Thoracic aorta (tissue), 2 donors: ENCODE data around the gene CFAP65. TPM values are rescaled to one million over a fixed set of nuclear protein-coding genes. Genes with fewer than 3 reads are reported as not detected.

ENCODE experiments used
- ATAC-seq: fragments of 150-250 bp; one replicate; pipeline ENCODE4 v1.8.0; 2017; ENCODE audit warnings: low read depth; ENCODE audit not compliant: insufficient number of reproducible peaks, low FRiP score
- DNase-seq: peaks from one replicate; pipeline ENCODE4 v3.0.0-alpha.2; 2020; ENCODE audit warnings: low spot score
- H3K27ac ChIP-seq, 2 donors: fragments of 200-600 bp; sonication (generic); 1 replicate in 1 of 2; 2 replicates in 1 of 2; pipeline ENCODE4 v1.5.1; 2016; ENCODE audit warnings: mild to moderate bottlenecking in 2 of 2, moderate library complexity in 2 of 2
- H3K27me3 ChIP-seq: fragments of 200-600 bp; sonication (generic); replicated peaks from 2 replicates; pipeline ENCODE4 v1.6.0; 2016; ENCODE audit warnings: mild to moderate bottlenecking; ENCODE audit not compliant: insufficient read depth
- H3K36me3 ChIP-seq: fragments of 200-600 bp; sonication (generic); one replicate; pipeline ENCODE4 v1.5.1; 2016
- H3K4me1 ChIP-seq, 2 donors: fragments of 200-600 bp; sonication (generic); 1 replicate in 1 of 2; 2 replicates in 1 of 2; pipeline versions ENCODE4 v1.5.1 to v1.6.0; 2016; ENCODE audit warnings: low read depth in 2 of 2, mild to moderate bottlenecking in 1 of 2; ENCODE audit not compliant: control insufficient read depth in 1 of 2
- H3K4me3 ChIP-seq: fragments of 200-600 bp; sonication (generic); 2 replicates; pipeline ENCODE4 v1.5.1; 2016; ENCODE audit warnings: mild to moderate bottlenecking
- H3K9me3 ChIP-seq: fragments of 200-600 bp; sonication (generic); 2 replicates; pipeline ENCODE4 v1.5.1; 2016
- CTCF ChIP-seq: fragments of 200-600 bp; sonication (generic); IDR thresholded peaks from one replicate; pipeline ENCODE4 v1.5.1; 2019; ENCODE audit warnings: antibody characterized with exemption
- total RNA-seq, 2 donors: library from RNA; depleted of rRNA; stranded (reverse); fragments of >200 nt; gene quantifications; one replicate each; pipeline versions ENCODE4 v1.1.0 to v1.2.3, GENCODE V29; 2016

Gene CFAP65
- total RNA-seq, 2 donors from 2014 or later, result not detected

DNA sequence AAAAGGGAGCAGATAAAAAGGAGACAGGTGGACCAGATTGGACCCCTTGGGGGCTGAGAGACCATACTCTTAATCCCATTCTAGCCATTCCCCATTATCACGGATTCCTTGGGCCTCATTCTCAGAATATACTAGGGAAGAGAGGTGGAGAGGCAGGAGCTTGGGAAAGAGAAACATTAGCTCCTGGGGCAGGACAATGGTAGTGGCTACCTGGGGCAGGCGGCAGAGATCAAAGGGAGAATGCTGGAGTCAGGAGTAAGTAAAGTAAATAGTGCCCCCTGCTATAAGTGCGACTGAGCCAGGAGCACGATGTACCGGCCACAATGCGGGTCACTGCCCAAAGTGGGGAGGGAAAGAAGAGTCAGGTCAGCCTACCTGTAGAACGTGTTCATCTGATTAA lies 39.8 kb upstream of the CFAP65 start:
- Histone ChIP-seq H3K9me3 (no peaks in the 10 kb centered on the region), H3K27me3 (no peaks in the 10 kb centered on the region), H3K27ac (no peak overlapping the region), H3K36me3 (peaks cover 11% of the 10 kb centered on the region), H3K4me1 (no peaks in the 10 kb centered on the region), H3K4me3 (no peak overlapping the region)
- no peak for ATAC-seq
- no peak for DNase-seq
- no peak for TF ChIP-seq CTCF

DNA sequence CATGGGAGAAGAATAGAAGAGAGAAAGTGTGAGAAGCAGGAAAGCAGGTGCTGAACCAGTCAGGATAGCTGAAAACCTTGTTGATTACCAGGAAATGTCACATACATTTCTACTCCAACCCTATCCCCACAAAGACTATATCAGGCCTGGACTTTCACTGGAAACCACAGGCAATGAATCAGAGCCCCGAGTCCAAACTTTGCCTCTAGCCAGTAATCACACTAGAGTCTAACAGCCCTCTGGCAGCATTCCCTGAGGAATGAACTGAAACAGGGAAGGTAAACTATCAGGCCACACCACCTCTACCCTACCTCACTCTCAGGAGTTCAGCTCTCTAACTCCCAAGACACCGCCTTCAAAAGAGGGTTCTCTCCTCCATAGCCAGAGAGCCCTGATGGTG lies 38.1 kb upstream of the CFAP65 start:
- H3K36me3 ChIP-seq, result peaks cover 25% of the 10 kb centered on the region
- H3K4me1 ChIP-seq, result no peaks in the 10 kb centered on the region
- no peak for DNase-seq
- TF ChIP-seq CTCF, result no peak
- no peaks in the 10 kb centered on the region for H3K27me3 ChIP-seq
- H3K27ac ChIP-seq, result no peak overlapping the region
- ATAC-seq, result no peak
- H3K4me3 ChIP-seq, result no peak overlapping the region
- no peaks in the 10 kb centered on the region for H3K9me3 ChIP-seq

- TF ChIP-seq CTCF, result no peak
- H3K27ac ChIP-seq, result no peak overlapping the region
- no peak overlapping the region for H3K4me3 ChIP-seq
- H3K27me3 ChIP-seq, result no peaks in the 10 kb centered on the region
- ATAC-seq (no peak), DNase-seq (no peak)
- no peaks in the 10 kb centered on the region for H3K4me1 ChIP-seq
- H3K9me3 ChIP-seq, result no peaks in the 10 kb centered on the region
- H3K36me3 ChIP-seq, result peaks cover 25% of the 10 kb centered on the region
Observed at GRCh38 chr2:219078951-219079350, 37.6 kb upstream of the CFAP65 start.

DNA sequence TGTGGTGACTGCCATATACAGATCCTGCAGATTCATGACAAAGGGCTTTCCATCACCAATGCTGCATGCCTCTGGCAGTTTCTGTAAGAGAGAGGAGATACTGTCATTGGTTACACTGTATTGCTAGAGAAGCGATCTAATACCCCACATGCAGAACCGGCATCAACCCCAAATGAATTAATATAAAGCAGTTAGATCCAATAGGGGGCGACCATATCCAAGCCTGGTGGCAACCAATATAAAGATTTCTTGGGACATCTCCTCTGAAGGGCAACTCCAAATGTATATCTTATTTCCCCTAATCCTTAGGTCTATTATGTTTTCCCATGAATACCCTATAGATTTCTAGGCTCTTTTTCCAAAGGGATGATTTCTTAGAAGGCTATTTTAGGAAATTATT lies 36.8 kb upstream of the CFAP65 start:
- Histone ChIP-seq H3K27me3 (no peaks in the 10 kb centered on the region), H3K27ac (no peak overlapping the region), H3K4me3 (no peak overlapping the region), H3K9me3 (no peaks in the 10 kb centered on the region), H3K4me1 (no peaks in the 10 kb centered on the region), H3K36me3 (peaks cover 25% of the 10 kb centered on the region)
- TF ChIP-seq CTCF, result no peak
- ATAC-seq (no peak), DNase-seq (no peak)

DNA sequence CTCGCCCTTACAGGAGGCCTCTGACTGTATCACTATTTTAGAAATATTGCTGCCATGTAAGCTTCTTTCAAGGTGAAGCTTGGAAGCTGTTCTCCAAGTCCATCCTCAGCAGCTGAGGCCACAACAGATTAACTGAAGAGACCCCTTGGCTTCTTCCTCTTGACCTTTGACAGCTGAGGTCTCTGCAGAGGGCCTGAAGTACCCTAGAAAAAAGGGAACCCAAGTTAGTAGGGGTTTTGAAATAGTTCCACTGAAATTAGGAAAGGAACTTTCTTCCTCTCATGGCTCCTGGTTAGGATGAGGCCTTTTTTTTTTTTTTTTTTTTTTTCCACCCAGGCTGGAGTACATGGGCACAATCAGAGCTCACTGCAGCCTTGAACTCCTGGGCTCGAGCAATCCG lies 34.9 kb upstream of the CFAP65 start:
- DNase-seq (no peak), ATAC-seq (no peak)
- Histone ChIP-seq H3K27ac (no peak overlapping the region), H3K4me1 (no peaks in the 10 kb centered on the region), H3K27me3 (no peaks in the 10 kb centered on the region), H3K9me3 (no peaks in the 10 kb centered on the region), H3K36me3 (peaks cover 25% of the 10 kb centered on the region), H3K4me3 (no peak overlapping the region)
- TF ChIP-seq CTCF, result no peak
